OCI-LY3 (cell line): Measurements from ENCODE around the gene URI1.
A peak's percentile ranks its signal among the peaks of the same experiment; 100 is the strongest.

Experiments used
- H2AFZ ChIP-seq: fragments of 200-600, 300-600 bp; shearing (Covaris generic); 2 replicates; pipeline ENCODE4 v1.6.0; 2014; ENCODE audit warnings: antibody characterized with exemption, low read depth, low read length
- H3K27ac ChIP-seq: fragments of 200-600, 300-600 bp; sonication (generic); 2 replicates; pipeline ENCODE4 v1.5.1; 2014; ENCODE audit warnings: mild to moderate bottlenecking, low read length, moderate library complexity, mixed read lengths
- H3K27me3 ChIP-seq: fragments of 200-600, 300-600 bp; sonication (generic); 2 replicates; pipeline ENCODE4 v1.6.1; 2014; ENCODE audit warnings: low read depth, low read length, mixed read lengths
- H3K36me3 ChIP-seq: fragments of 200-600, 300-600 bp; sonication (generic); replicated peaks from 2 replicates; pipeline ENCODE3; 2014; ENCODE audit warnings: low read depth, low read length, mixed read lengths
- H3K4me1 ChIP-seq: fragments of 300-600, 200-600 bp; sonication (generic); 2 replicates; pipeline ENCODE4 v1.6.1; 2014; ENCODE audit warnings: low read length, mixed read lengths
- H3K4me2 ChIP-seq: fragments of 200-600, 300-600 bp; sonication (generic); 2 replicates; pipeline ENCODE4 v1.6.1; 2014; ENCODE audit warnings: low read length, mixed read lengths
- H3K4me3 ChIP-seq: fragments of 300-600, 200-600 bp; sonication (generic); 2 replicates; pipeline ENCODE4 v1.5.1; 2014; ENCODE audit warnings: antibody characterized with exemption, mild to moderate bottlenecking, low read length, moderate library complexity
- H3K79me2 ChIP-seq: fragments of 300-600, 200-600 bp; shearing (Covaris generic); 2 replicates; pipeline ENCODE4 v1.6.1; 2014; ENCODE audit warnings: mild to moderate bottlenecking, low read length, mixed read lengths
- H3K9ac ChIP-seq: fragments of 300-600, 200-600 bp; shearing (Covaris generic); 2 replicates; pipeline ENCODE4 v1.6.0; 2014; ENCODE audit warnings: mild to moderate bottlenecking, low read length, moderate library complexity
- H3K9me3 ChIP-seq: fragments of 200-600, 300-600 bp; shearing (Covaris generic); 2 replicates; pipeline ENCODE4 v1.6.1; 2014; ENCODE audit warnings: low read length, mixed read lengths; ENCODE audit not compliant: insufficient read depth
- H4K20me1 ChIP-seq: fragments of 200-600, 300-600 bp; sonication (generic); 2 replicates; pipeline ENCODE4 v1.6.1; 2016; ENCODE audit warnings: low read length, mixed read lengths; ENCODE audit not compliant: insufficient read depth
- CTCF ChIP-seq: fragments of 200-600, 300-600 bp; sonication (generic); IDR thresholded peaks from 2 replicates; pipeline ENCODE4 v1.5.1; 2014; ENCODE audit warnings: antibody characterized with exemption, low read length, low read depth
- EZH2phosphoT487 ChIP-seq: fragments of 200-600 bp; shearing (Covaris generic); IDR thresholded peaks from 2 replicates; pipeline ENCODE4 v1.6.1; 2018; ENCODE audit warnings: antibody characterized with exemption, mixed run types, low read depth

URI1 gene

GRCh38 chr19:29917911-29918310 lies 24.1 kb upstream of the URI1 start:
- Histone ChIP-seq H3K9ac (no peak overlapping the region), H3K4me1 (no peaks in the 10 kb centered on the region), H2AFZ (no peak overlapping the region), H3K36me3 (no peaks in the 10 kb centered on the region), H3K27me3 (no peaks in the 10 kb centered on the region; the same call in 1 of the 2 replicates), H3K4me3 (no peak overlapping the region), H3K79me2 (no peaks in the 10 kb centered on the region), H3K27ac (no peak overlapping the region), H4K20me1 (no peaks in the 10 kb centered on the region), H3K4me2 (no peak overlapping the region), H3K9me3 (no peaks in the 10 kb centered on the region)
- TF ChIP-seq CTCF = no peak
- TF ChIP-seq EZH2phosphoT487 = no peak

GRCh38 chr19:29918891-29919290 lies 23.1 kb upstream of the URI1 start:
- Histone ChIP-seq H3K4me1 (no peaks in the 10 kb centered on the region), H4K20me1 (no peaks in the 10 kb centered on the region), H3K79me2 (no peaks in the 10 kb centered on the region), H2AFZ (no peak overlapping the region), H3K4me2 (no peak overlapping the region), H3K4me3 (no peak overlapping the region), H3K27me3 (no peaks in the 10 kb centered on the region; the same call in 1 of the 2 replicates), H3K9ac (no peak overlapping the region), H3K27ac (no peak overlapping the region), H3K9me3 (no peaks in the 10 kb centered on the region), H3K36me3 (no peaks in the 10 kb centered on the region)
- TF ChIP-seq EZH2phosphoT487 (no peak), CTCF (no peak)

GRCh38 chr19:29922972-29923371 lies 19.1 kb upstream of the URI1 start:
- Histone ChIP-seq H3K9ac (no peak overlapping the region), H2AFZ (no peak overlapping the region), H4K20me1 (no peaks in the 10 kb centered on the region), H3K4me3 (no peak overlapping the region), H3K27ac (no peak overlapping the region), H3K27me3 (no peaks in the 10 kb centered on the region; the same call in 1 of the 2 replicates), H3K9me3 (no peaks in the 10 kb centered on the region), H3K4me2 (no peak overlapping the region), H3K79me2 (no peaks in the 10 kb centered on the region), H3K4me1 (no peaks in the 10 kb centered on the region), H3K36me3 (no peaks in the 10 kb centered on the region)
- no peak for TF ChIP-seq EZH2phosphoT487
- no peak for TF ChIP-seq CTCF

- Histone ChIP-seq H3K4me1 (no peaks in the 10 kb centered on the region), H3K4me3 (no peak overlapping the region), H3K36me3 (no peaks in the 10 kb centered on the region), H3K27ac (no peak overlapping the region), H3K79me2 (no peaks in the 10 kb centered on the region), H3K9me3 (no peaks in the 10 kb centered on the region), H3K27me3 (no peaks in the 10 kb centered on the region; the same call in 1 of the 2 replicates), H2AFZ (no peak overlapping the region), H3K4me2 (no peak overlapping the region), H4K20me1 (no peaks in the 10 kb centered on the region), H3K9ac (no peak overlapping the region)
- TF ChIP-seq EZH2phosphoT487 (no peak), CTCF (peak; percentile 32)
Observed at GRCh38 chr19:29923653-29924052, 18.4 kb upstream of the URI1 start.
